IPS-15b (cell line): Measurements from ENCODE around the gene CD36.

Experiments used
- H3K27me3 ChIP-seq: one replicate; pipeline ENCODE4 v1.6.1; 2013; ENCODE audit warnings: low read length; ENCODE audit not compliant: control insufficient read depth, insufficient read depth
- H3K36me3 ChIP-seq: one replicate; pipeline ENCODE4 v1.6.1; 2013; ENCODE audit warnings: low read length; ENCODE audit not compliant: control insufficient read depth, insufficient read depth
- H3K4me1 ChIP-seq: one replicate; pipeline ENCODE4 v1.6.1; 2013; ENCODE audit warnings: mild to moderate bottlenecking, low read length; ENCODE audit not compliant: control insufficient read depth, insufficient read depth
- H3K4me3 ChIP-seq: one replicate; pipeline ENCODE4 v1.5.1; 2013; ENCODE audit warnings: low read depth, low read length
- H3K9ac ChIP-seq: one replicate; pipeline ENCODE4 v1.6.1; 2013; ENCODE audit warnings: low read depth, mild to moderate bottlenecking, low read length
- H3K9me3 ChIP-seq: one replicate; pipeline ENCODE4 v1.6.1; 2013; ENCODE audit warnings: mild to moderate bottlenecking, low read length; ENCODE audit not compliant: control insufficient read depth, insufficient read depth

Gene CD36

GRCh38 chr7:80609751-80610150, 28.7 kb upstream of the CD36 start:
- Histone ChIP-seq H3K36me3 (no peaks in the 10 kb centered on the region), H3K4me1 (no peaks in the 10 kb centered on the region), H3K4me3 (no peak overlapping the region), H3K9me3 (no peaks in the 10 kb centered on the region), H3K27me3 (no peaks in the 10 kb centered on the region), H3K9ac (no peak overlapping the region)

DNA sequence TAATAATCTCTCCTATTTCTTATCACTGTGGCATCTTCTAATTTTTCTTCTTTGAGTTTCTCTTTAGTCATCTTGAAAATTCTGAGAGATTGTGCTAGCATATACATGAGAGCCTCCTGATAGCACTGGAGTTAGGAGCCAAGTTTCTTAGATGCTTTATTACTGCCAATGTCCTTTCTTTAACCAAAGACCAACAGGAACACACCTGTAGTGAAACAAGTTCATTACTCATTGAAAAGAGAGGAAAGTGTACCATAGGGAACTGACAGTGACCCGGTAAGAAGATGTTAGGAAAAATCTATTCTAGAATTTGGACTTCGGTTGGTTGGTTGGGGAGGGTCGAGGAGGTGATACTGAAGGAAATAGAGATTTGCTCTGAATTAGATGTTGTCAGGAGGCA, 27.1 kb upstream of the CD36 start:
- Histone ChIP-seq H3K36me3 (no peaks in the 10 kb centered on the region), H3K4me3 (no peak overlapping the region), H3K27me3 (no peaks in the 10 kb centered on the region), H3K4me1 (no peaks in the 10 kb centered on the region), H3K9ac (no peak overlapping the region), H3K9me3 (no peaks in the 10 kb centered on the region)

DNA sequence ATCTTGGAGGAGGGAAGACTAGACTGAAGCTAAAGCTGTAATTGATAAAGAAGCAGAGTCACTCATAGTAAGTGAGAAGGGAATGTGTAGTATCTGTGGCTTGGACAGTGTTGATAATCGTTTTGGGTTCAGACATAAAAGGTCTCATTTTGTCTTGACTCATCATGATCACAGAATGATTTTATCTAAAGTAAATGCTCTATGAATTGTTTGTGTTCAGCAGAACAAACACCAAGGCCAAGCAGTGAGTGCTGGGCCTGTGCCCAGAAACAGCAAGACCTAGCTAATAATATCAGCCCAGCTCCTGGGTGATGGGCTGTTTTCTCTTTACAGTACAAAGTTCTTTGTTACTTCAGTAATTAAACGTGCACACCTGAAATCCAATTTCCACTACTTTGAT, 26.7 kb upstream of the CD36 start:
- H3K36me3 ChIP-seq: no peaks in the 10 kb centered on the region
- no peaks in the 10 kb centered on the region for H3K27me3 ChIP-seq
- H3K9ac ChIP-seq: no peak overlapping the region
- no peaks in the 10 kb centered on the region for H3K4me1 ChIP-seq
- no peak overlapping the region for H3K4me3 ChIP-seq
- no peaks in the 10 kb centered on the region for H3K9me3 ChIP-seq

DNA sequence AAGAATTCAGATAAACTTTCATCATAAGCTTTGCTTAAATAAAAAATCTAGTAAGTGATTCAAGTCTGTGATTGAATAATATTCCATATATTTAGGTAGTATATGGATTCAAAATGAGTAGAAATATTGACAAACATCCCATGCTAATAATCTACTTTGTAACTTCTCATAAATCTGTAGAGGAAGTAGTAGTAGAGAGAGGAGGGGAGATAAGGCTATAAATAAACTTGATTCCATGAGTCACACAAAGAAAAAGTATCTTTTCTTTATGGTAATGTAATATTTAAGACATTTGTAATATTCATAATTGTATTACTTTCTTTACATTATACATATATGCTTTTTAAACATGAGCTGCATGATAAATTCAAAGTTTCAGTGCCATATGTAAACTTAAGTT, 25.6 kb upstream of the CD36 start:
- no peak overlapping the region for H3K4me3 ChIP-seq
- no peak overlapping the region for H3K9ac ChIP-seq
- no peaks in the 10 kb centered on the region for H3K36me3 ChIP-seq
- no peaks in the 10 kb centered on the region for H3K27me3 ChIP-seq
- no peaks in the 10 kb centered on the region for H3K4me1 ChIP-seq
- H3K9me3 ChIP-seq: no peaks in the 10 kb centered on the region

DNA sequence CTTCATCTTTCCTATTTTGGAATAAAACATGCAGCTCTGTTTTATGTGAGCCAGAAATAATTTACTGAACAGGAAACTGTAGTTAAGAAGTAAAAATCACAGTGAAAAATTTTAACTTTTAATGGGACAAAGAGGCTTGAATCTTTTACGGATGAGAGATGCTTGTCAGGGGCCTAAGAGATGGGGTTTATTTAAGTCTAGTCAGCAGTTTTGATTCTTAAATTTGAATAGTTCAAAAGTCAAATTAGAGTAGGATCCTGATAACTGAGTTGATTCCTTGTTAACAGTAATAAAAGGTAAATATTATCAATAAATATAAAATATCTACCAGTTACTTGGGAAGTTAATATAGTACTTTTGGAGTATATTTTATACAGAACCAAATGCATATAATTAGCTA, 24.9 kb upstream of the CD36 start:
- Histone ChIP-seq H3K36me3 (no peaks in the 10 kb centered on the region), H3K27me3 (no peaks in the 10 kb centered on the region), H3K4me3 (no peak overlapping the region), H3K4me1 (no peaks in the 10 kb centered on the region), H3K9ac (no peak overlapping the region), H3K9me3 (no peaks in the 10 kb centered on the region)

GRCh38 chr7:80614851-80615271, 23.6 kb upstream of the CD36 start:
- Histone ChIP-seq H3K36me3 (no peaks in the 10 kb centered on the region), H3K9me3 (no peaks in the 10 kb centered on the region), H3K27me3 (no peaks in the 10 kb centered on the region), H3K9ac (no peak overlapping the region), H3K4me3 (no peak overlapping the region), H3K4me1 (no peaks in the 10 kb centered on the region)

DNA sequence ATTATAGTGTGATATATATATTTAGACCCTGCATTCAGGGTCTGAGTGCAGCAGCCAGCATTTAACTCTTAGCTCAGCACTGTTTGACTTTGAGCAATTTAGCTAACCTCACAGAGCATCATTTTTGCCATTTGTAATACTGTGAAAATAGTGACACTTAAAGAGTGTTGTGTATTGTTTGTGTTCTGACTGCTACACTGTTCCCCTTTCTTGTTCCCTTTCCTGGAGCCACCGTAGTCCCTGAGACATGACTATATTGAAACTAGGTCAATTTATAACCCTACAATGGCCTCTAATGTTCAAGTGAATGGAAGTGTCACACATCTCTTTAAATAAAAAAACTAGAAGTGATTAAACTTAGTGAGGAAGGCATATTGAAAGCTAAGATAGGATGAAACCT, 20.3 kb upstream of the CD36 start:
- H3K4me3 ChIP-seq: no peak overlapping the region
- no peak overlapping the region for H3K9ac ChIP-seq
- H3K4me1 ChIP-seq: no peaks in the 10 kb centered on the region
- no peaks in the 10 kb centered on the region for H3K36me3 ChIP-seq
- H3K27me3 ChIP-seq: no peaks in the 10 kb centered on the region
- H3K9me3 ChIP-seq: no peaks in the 10 kb centered on the region

- Histone ChIP-seq H3K27me3 (no peaks in the 10 kb centered on the region), H3K36me3 (no peaks in the 10 kb centered on the region), H3K4me3 (no peak overlapping the region), H3K9ac (no peak overlapping the region), H3K4me1 (peaks cover 5% of the 10 kb centered on the region), H3K9me3 (no peaks in the 10 kb centered on the region)
These were observed 18.7 kb upstream of the CD36 start for GRCh38 chr7:80619741-80620140.

GRCh38 chr7:80622541-80622940, 15.9 kb upstream of the CD36 start:
- peaks cover 5% of the 10 kb centered on the region for H3K4me1 ChIP-seq
- H3K9me3 ChIP-seq: no peaks in the 10 kb centered on the region
- no peak overlapping the region for H3K9ac ChIP-seq
- no peaks in the 10 kb centered on the region for H3K27me3 ChIP-seq
- no peak overlapping the region for H3K4me3 ChIP-seq
- H3K36me3 ChIP-seq: no peaks in the 10 kb centered on the region

DNA sequence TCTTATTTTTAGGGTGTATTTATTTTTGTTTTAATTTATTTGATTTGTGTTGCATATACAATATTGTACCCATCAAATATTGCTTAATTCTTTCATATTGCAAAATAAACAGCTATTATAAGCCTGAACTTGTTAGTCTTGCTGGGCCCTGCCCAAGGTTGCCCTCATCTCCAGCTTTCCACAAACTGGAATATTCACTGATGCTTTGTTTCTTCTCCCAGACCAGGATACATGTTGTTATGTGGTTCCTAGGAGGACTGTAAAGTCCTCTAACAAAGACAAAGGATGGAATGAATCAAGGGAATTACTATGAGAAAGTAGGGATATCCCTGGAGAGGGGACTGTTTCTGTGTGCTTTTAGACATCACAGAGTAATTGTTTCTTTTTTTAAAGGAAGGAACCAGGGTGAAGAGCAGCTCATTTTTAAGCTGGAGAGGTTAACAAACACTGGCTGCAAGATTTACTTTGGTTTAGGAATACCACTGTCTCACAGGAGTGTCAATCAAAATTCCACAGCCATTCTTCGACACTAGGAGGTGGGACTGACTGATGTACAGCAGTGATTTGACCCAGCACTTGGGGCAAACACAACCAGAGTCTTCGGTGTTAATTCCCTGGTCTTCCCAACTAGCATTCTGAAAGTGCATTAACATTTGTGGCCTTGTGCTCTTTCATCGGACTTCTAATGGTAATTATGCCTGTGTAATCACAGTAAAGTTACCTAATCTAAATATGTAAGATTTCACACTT, 14.8 kb upstream of the CD36 start:
- H3K9me3 ChIP-seq: no peaks in the 10 kb centered on the region
- peaks cover 5% of the 10 kb centered on the region for H3K4me1 ChIP-seq
- H3K27me3 ChIP-seq: no peaks in the 10 kb centered on the region
- H3K4me3 ChIP-seq: no peak overlapping the region
- H3K9ac ChIP-seq: no peak overlapping the region
- H3K36me3 ChIP-seq: no peaks in the 10 kb centered on the region

DNA sequence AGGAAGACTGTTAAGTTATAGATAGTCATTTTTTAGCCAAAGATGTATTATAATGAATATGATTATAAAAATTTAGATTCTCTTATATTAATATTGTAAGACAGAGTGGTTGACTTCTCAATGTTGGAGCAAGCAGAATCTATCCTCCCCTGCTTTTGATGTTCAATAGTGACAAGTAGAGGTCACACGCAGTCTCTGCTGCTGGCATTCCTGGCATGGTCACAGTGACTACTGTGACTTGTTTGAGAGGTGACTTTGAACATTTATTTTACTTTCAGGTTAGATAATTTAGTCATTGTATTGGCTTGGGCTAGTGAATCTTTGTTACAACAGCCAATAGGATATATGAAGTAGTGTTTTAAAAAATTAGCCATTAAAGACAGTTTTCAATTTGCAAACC, 13.7 kb upstream of the CD36 start:
- Histone ChIP-seq H3K4me1 (peaks cover 5% of the 10 kb centered on the region), H3K4me3 (no peak overlapping the region), H3K9me3 (no peaks in the 10 kb centered on the region), H3K27me3 (no peaks in the 10 kb centered on the region), H3K36me3 (no peaks in the 10 kb centered on the region), H3K9ac (no peak overlapping the region)

- H3K4me3 ChIP-seq: no peak overlapping the region
- no peaks in the 10 kb centered on the region for H3K36me3 ChIP-seq
- no peaks in the 10 kb centered on the region for H3K27me3 ChIP-seq
- no peaks in the 10 kb centered on the region for H3K9me3 ChIP-seq
- peaks cover under 1% of the 10 kb centered on the region for H3K4me1 ChIP-seq
- H3K9ac ChIP-seq: no peak overlapping the region
These were observed 9.4 kb upstream of the CD36 start for GRCh38 chr7:80629023-80629422.
